Measurements from ENCODE around the gene TAAR8.
"Not testable (repeated sequence)": the region's sequence is repeated elsewhere in the genome, so short reads cannot be mapped to it uniquely, and the experiment has no call there.

Gene TAAR8

DNA sequence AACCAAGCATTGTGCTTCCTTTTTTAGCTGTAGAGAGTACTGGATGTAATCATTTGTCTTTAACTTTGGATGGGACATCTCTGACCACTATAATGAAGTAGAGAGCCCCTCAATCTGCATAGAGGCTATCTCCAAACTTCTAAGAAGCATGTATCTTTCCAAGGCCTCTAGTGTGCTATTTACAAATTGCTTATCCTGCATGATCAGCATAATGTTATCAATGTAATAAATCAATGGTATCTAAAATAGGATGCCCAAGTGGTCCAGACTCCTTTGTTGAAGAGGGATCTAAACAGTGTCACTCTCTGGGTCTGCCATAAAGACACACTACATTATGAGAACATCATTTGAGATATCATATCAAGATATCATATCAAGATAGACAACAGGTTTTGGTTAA, 7.6 kb upstream of the TAAR8 start:
- no peak for DNase-seq (ENCODE audit: low spot score)

DNA sequence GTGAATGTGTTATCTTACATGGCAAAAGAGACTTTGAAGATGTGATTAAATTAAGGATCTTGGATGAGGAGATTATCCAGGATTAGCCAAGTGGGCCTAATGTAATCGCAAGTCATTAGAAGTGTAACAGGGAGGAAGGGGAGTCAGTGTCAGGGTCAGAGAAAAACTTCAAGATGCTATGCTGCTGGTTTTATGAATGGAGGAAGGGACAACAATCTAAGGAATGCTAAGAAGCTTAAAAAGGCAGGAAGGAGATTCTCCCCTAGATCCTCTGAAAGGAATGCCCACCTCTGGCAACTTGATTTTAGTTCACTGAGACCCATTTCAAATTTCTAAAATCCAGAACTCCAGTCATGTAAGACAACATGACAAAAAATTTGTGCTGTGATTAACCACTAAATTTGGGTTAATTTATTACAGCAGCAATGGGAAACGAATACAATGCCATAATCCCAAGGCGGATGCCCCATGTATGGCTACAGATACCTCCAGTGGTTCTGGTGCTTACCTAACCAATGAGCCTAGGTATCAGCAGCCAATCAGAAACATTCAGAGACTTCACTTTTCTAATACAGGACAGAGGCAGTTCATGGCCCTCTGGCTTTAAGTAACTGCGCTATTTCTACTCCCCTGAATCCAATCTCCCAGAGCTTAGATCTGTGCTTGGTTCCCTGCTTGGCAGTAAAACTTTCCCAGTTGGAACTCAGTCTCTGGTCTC, 3.6 kb upstream of the TAAR8 start:
- no peak for DNase-seq (ENCODE audit: low spot score)

DNA sequence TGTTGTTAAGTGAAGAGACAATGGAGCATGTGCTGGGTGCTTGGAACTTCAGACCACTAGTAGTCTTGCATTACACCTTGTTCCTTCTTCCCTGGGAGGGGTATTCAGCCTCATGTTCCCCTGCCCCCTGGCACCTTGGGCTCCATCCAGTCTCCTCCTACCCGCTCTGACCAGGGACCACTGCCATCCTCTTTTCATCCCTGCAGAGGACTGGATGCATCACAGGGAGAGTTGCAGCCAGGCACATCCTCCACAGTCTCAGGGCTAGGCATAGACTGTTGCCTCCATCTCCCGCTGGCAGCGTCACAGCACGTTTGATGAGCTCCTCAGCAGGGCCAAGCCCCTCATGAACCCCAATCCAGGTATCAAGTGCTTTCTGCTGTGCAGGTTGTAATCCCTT, 1.3 kb upstream of the TAAR8 start:
- no peak for DNase-seq (ENCODE audit: low spot score)

DNA sequence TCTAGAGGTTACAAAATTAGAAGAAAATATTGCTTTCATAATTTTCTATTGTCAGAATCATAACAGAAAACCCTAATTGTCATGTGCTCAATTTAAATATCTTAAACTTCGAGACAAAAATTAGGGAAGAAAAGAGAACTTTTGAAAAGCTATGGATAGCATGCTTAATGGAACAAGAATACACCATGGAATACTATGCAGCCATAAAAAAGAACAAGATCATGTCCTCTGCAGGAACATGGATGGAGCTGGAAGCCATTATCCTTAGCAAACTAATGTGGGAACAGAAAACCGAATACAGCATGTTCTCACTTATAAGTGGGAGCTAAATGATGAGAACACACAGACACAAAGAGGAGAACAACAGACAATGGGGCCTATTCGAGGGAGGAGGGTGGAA, 7.6 kb downstream of the TAAR8 start:
- DNase-seq (ENCODE audit: low spot score) = not testable (repeated sequence)

DNA sequence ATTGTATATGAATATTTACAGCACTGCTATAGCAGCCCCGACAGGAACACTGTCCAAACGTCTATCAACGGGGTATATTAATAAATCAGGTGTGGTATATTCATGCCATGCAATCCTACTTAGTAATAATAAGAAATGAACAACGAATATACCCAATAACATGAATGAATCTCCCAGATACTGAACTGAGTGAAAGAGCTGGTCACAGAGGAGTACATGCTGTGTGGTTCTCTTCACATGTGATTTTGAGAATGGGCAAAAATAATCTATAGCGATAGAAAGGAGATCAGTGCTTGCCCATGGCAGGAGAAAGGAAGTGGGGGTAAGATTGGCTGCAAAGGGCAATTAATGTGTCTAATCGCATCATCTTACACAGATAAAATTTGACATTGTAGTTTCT, 13.9 kb downstream of the TAAR8 start:
- DNase-seq (ENCODE audit: low spot score) = no peak

DNA sequence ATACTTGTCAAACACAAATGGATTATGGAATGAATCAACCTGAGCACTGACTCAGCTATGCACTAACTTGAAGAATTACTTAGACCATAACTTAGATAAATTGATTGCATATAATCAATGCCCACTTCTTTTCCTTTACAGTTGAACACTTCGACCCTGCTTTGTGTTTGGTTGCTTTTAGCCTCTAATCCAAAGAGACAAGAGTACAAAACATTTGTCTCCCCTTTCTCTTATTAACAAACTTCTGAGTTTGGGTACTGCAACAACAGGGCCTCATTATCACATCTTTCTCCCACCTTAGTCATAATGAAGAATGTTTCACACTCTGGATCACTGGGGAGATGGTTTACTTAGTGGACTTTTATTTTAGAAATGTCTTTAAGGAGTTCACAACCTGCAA, 15.1 kb downstream of the TAAR8 start:
- no peak for DNase-seq (ENCODE audit: low spot score)

DNA sequence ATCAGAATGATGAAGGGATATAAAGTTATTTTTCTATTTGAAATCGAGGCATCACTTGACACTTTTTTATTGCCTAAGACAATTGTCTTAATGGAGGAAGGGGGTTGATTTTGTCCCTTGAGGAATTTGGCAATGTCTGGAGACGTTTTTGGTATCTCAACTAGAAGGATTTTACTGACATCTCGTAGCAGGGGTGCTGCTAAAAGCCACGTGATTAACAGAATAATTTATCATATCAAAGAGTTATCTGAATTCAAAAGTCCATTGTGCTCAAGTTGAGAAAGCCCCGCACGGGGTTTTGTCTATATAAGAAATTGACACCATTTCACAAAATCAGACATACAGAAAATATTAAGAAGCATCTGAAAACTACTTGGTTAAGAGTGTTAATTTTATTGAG, 16.1 kb downstream of the TAAR8 start:
- DNase-seq (ENCODE audit: low spot score) = no peak

DNA sequence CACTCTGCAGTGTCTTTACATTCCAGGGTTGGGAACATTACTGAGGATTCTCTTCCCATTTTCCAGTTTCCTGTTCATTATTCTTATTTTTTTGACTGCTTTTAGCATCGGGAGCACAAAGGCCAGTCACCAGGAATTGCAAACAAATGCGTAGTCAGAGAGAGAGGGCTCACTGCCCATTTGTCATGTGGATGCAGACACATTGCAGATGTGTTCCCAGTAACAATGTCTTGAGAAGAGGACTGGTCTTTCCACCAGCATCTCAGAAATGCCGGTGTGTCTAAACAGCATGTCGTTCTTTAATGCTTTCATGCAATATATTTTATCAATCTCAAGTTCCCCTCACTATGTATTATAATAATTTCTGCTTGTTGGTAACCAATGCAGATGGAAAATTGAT, 16.7 kb downstream of the TAAR8 start:
- no peak for DNase-seq (ENCODE audit: low spot score)

DNA sequence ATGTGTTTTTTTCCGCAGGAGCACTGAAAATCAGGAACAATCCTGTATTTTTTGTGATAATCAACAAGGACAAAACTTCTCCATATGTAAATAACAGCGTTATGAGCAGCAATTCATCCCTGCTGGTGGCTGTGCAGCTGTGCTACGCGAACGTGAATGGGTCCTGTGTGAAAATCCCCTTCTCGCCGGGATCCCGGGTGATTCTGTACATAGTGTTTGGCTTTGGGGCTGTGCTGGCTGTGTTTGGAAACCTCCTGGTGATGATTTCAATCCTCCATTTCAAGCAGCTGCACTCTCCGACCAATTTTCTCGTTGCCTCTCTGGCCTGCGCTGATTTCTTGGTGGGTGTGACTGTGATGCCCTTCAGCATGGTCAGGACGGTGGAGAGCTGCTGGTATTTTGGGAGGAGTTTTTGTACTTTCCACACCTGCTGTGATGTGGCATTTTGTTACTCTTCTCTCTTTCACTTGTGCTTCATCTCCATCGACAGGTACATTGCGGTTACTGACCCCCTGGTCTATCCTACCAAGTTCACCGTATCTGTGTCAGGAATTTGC, 17.8 kb downstream of the TAAR8 start, which contains the start of gene TAAR6:
TSS of gene TAAR6 (plus strand) at position 102 of the 557 bp plus-strand sequence. CDS start at position 102, 0 bp downstream.
- DNase-seq (ENCODE audit: low spot score) = no peak

DNA sequence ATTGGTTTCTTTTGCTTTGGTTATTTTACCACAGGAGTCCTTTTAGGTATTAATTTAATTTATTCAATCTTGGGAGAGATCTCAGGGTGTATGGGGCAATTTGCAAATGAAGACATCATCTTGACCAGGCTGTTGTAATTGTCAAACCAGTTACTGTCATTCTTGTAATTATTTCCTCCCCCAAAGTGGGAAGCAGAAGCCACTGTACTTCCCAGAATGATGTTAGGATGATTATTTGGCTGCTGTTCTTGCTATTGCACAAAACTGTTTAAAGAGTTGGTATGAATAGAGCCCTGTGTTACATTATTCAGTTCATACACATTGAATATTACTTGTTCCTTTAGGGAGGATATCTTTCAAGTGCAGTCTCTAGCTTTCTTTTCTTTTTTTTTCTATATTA, 19.3 kb downstream of the TAAR8 start:
- DNase-seq (ENCODE audit: low spot score) = no peak

DNA sequence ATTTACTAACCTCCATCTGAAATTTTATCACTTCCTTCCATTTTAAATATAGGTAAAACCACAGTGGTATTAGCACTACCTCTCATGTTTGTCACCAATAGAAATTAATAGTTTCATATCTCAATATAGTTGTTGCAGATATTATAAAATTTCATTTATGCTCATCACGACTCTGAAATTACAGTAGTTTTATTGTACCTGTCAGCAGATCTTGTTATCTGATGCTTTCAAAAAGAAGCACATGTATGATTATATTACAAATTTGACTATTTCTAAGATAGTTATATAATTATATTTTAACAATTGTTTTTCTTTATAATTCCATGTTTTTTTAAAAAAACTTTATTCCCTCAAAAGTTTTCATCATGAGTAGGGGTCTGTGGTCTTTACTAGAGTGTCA, 32.2 kb downstream of the TAAR8 start:
- no peak for DNase-seq (ENCODE audit: low spot score)

DNA sequence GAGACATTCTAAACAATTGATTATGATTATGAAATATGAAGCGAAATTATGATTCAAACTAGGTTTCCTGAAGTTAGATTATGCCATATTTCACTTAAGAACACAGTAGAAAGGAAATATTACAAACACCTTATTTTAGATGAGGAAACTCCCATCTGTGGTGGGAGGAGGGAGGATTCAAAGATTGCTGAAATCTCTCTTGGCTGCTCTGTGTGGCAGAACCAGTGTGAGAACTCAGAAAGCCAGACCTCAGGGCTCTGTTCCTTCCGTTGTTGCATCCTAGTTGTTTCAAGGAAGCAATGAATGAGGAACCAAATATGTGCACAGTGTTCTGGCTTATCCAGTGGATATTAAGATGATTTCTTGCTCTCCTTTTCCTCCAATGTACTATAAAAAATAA, 35.0 kb downstream of the TAAR8 start:
- DNase-seq (ENCODE audit: low spot score) = no peak

DNA sequence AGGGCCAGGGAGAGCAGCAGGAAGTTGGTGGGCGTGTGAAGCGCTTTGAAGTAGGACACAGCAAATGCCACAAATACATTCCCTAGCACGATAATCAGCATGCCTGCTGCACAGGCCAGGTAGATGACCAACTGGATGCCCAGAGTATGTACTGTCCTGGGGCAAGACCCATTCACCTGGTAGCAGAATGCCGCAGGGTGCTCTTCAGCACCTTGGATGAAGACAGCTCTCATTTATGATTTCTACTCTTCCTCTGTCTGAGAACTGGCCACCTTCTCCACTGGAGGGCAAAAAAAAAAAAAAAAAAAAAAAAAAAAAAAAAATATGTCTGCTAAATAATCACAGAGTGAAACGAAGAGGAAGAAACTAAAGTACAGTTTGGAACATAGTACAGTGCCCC, 37.0 kb downstream of the TAAR8 start, which contains the start of gene TAAR5:
TSS of gene TAAR5 (minus strand) at position 288 of the 400 bp plus-strand sequence. CDS start at position 233, 55 bp downstream.
- DNase-seq (ENCODE audit: low spot score) = no peak

DNA sequence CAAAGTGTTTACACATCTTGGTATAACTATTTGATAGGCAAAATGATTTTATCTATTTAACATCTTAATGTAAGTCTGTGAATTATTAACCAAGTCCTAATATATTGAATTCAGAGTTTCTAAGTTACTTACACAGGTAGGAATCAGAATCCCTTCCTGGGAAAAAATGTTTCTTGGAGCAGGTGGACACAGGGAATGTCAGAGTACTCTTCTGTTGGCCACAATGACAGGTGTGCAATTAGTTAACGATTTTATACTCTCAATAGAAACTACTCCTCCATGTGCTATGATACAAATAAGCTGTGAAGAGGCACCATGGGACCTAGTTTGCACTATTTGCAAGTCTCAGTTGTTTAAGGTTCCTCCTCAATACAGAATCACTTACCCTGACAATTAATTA, 37.9 kb downstream of the TAAR8 start:
- DNase-seq (ENCODE audit: low spot score) = no peak

DNA sequence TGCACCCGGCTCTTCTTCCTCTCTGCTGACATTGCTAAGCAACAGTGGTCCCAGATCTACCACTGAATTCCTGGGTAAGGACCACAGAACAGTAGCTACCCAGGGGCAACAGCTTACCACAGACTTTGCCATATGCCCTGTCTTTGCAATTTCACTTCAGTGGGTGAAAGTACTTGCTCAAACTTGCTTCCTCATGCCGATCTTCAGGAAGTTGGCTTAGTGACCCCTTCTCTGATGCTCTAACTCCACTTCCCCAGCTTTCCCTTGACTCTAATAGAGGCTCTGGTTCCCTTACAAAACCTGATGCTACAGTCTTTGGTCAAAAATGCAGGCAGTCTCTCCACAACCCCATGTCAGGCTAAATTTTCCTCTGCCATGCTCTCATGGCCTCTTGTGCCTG, 40.4 kb downstream of the TAAR8 start:
- DNase-seq (ENCODE audit: low spot score) = no peak

DNA sequence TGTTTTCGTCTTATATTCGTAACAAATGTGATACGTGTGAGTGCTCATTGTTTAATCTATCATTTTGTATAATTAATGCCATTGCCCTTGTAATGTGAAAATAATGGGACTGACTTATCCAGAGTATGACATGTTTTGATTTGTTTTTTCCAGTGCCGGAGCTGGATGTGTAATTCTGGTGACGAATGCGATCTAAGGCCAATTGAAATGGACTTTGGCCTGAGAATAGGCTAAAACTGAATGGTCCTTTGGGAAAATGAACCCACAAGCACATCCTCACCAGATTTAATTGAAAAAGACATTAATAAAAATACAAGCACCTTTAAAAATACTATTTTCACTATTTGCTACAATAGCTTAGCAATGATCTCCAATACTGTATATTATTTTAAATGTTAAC, 43.7 kb downstream of the TAAR8 start:
- DNase-seq (ENCODE audit: low spot score) = no peak

DNA sequence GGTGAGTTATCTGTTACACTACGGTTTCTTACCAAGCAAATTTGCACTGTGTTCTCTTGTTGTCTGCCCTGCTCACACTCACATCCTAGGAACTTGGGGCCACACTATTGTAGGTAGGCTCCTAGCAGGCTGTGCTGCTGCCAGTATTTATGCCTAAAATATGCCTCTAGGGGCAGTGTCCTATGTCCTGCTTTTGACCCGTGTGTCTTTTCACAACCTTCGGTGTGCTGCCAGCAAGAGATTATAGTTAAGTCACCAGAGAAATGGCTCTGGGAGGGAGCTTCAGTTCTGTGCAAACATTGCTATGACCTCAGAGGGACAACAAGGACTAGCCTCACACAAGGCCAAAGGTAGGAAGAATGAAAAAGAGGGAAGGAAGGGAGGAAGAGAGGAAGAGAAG, 46.0 kb downstream of the TAAR8 start:
- peak; percentile 51 for DNase-seq (ENCODE audit: low spot score)

DNA sequence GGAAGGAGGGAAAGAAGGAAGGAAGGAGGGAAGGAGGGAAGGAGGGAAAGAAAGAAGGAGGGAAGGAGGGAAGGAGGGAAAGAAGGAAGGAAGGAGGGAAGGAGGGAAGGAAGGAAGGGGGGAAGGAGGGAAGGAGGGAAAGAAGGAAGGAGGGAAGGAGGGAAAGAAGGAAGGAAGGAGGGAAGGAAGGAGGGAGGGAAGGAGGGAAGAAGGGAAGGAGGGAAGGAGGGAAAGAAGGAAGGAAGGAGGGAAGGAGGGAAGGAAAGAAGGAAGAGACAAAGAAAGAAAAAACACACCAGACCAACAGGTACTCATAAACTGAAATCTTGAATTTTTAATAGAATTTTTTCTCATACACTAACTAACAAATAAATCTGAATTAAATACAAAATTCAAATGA, 48.4 kb downstream of the TAAR8 start:
- DNase-seq (ENCODE audit: low spot score) = not testable (repeated sequence)
